Occipital lobe (tissue), 2 donors: ENCODE results near the gene WDFY2. TPM values are rescaled to one million over a fixed set of nuclear protein-coding genes. Genes with fewer than 3 reads are reported as not detected.
A peak's percentile ranks its signal among the peaks of the same experiment; 100 is the strongest.
"Not testable (repeated sequence)": the region's sequence is repeated elsewhere in the genome, so short reads cannot be mapped to it uniquely, and the experiment has no call there.

Source experiments
- DNase-seq: peaks from one replicate; lab custom pipeline; 2025; lab: John Stamatoyannopoulos, UW
- total RNA-seq: library from RNA; depleted of rRNA; stranded (reverse); fragments of >200 nt; gene quantifications from one replicate; pipeline ENCODE4 v1.2.3, GENCODE V29; 2014

Gene WDFY2
- 8.4 TPM for total RNA-seq

- DNase-seq: peak; percentile 98
Observed at GRCh38 chr13:51583875-51584730, at the start of gene WDFY2. Gene WDFY2, plus strand, starts transcription at chr13:51584462. Its CDS starts 226 bp downstream, at chr13:51584688.

GRCh38 chr13:51538591-51539179, 45.6 kb upstream of the WDFY2 start:
- no peak for DNase-seq

GRCh38 chr13:51539887-51540286, 44.4 kb upstream of the WDFY2 start:
- no peak for DNase-seq

GRCh38 chr13:51541037-51541436, 43.2 kb upstream of the WDFY2 start:
- no peak for DNase-seq

- DNase-seq: no peak
Observed at GRCh38 chr13:51541809-51542258, 42.4 kb upstream of the WDFY2 start.

- DNase-seq: peak; percentile 2
Observed at GRCh38 chr13:51542346-51543242, 41.7 kb upstream of the WDFY2 start.

- DNase-seq: not testable (repeated sequence)
Observed at GRCh38 chr13:51545446-51545845, 38.8 kb upstream of the WDFY2 start.

GRCh38 chr13:51547425-51548176, 36.7 kb upstream of the WDFY2 start:
- no peak for DNase-seq

GRCh38 chr13:51549050-51549449, 35.2 kb upstream of the WDFY2 start:
- no peak for DNase-seq

- DNase-seq: no peak
Observed at GRCh38 chr13:51549593-51549992, 34.7 kb upstream of the WDFY2 start.

GRCh38 chr13:51550151-51550550, 34.1 kb upstream of the WDFY2 start:
- no peak for DNase-seq

GRCh38 chr13:51551416-51551815, 32.8 kb upstream of the WDFY2 start:
- no peak for DNase-seq

- no peak for DNase-seq
Observed at GRCh38 chr13:51552027-51552426, 32.2 kb upstream of the WDFY2 start.

GRCh38 chr13:51553531-51553930, 30.7 kb upstream of the WDFY2 start:
- no peak for DNase-seq

GRCh38 chr13:51556740-51557139, 27.5 kb upstream of the WDFY2 start:
- DNase-seq: no peak

GRCh38 chr13:51557438-51557837, 26.8 kb upstream of the WDFY2 start:
- DNase-seq: no peak

GRCh38 chr13:51557875-51558612, 26.2 kb upstream of the WDFY2 start:
- DNase-seq: peak; percentile 9

GRCh38 chr13:51559946-51560735, 24.1 kb upstream of the WDFY2 start:
- DNase-seq: no peak

GRCh38 chr13:51562011-51562671, 22.1 kb upstream of the WDFY2 start:
- no peak for DNase-seq
